Fibroblast of pulmonary artery (primary cell): ENCODE data around the gene CEP112.

Experiments used
- DNase-seq: peaks from one replicate; pipeline ENCODE4 v3.0.0-alpha.2; 2010; ENCODE audit warnings: low read depth
- H3K4me3 ChIP-seq: replicated peaks from 2 replicates; pipeline ENCODE4 v1.5.1; 2011; ENCODE audit warnings: low read depth, mild to moderate bottlenecking, control low read depth, low read length, moderate library complexity
- CTCF ChIP-seq: IDR thresholded peaks from 2 replicates; pipeline ENCODE4 v1.5.1; 2011; ENCODE audit warnings: mild to moderate bottlenecking, control low read depth, low read length, inconsistent platforms; ENCODE audit errors: missing control alignments

The CEP112 gene

GRCh38 chr17:66221755-66222530, 30.0 kb upstream of the CEP112 start:
- no peak for DNase-seq
- no peak overlapping the region for H3K4me3 ChIP-seq
- no peak for TF ChIP-seq CTCF

GRCh38 chr17:66221343-66221742, 29.4 kb upstream of the CEP112 start:
- DNase-seq, result no peak
- TF ChIP-seq CTCF, result no peak

GRCh38 chr17:66220079-66220835, 28.3 kb upstream of the CEP112 start:
- TF ChIP-seq CTCF, result no peak
- H3K4me3 ChIP-seq, result no peak overlapping the region
- no peak for DNase-seq

More at GRCh38 chr17:66221343-66221742, 29.4 kb upstream of the CEP112 start:
- H3K4me3 ChIP-seq, result no peak overlapping the region

- no peak for TF ChIP-seq CTCF
- H3K4me3 ChIP-seq, result no peak overlapping the region
- no peak for DNase-seq
Measured at GRCh38 chr17:66215529-66215911, 23.6 kb upstream of the CEP112 start.

GRCh38 chr17:66214884-66215528, 23.1 kb upstream of the CEP112 start:
- DNase-seq, result no peak
- no peak for TF ChIP-seq CTCF

GRCh38 chr17:66211047-66211810, 19.3 kb upstream of the CEP112 start:
- no peak overlapping the region for H3K4me3 ChIP-seq
- no peak for TF ChIP-seq CTCF
- DNase-seq, result no peak

More at GRCh38 chr17:66214884-66215528, 23.1 kb upstream of the CEP112 start:
- no peak overlapping the region for H3K4me3 ChIP-seq
